ENCODE results near the gene RTN4R.

GRCh38 chr22:20316217-20316843 lies 48.2 kb upstream of the RTN4R start:
- no peak for TF ChIP-seq POLR2A (IDR thresholded peaks at IDR 0.05)
- TF ChIP-seq EP300 (IDR thresholded peaks at IDR 0.05) = no peak
- no peak for TF ChIP-seq CTCF (IDR thresholded peaks at IDR 0.05)

Measured in upper lobe of left lung (tissue), 4 donors.